Stimulated activated naive CD8-positive, alpha-beta T cell treated with anti-CD3 and anti-CD28 coated beads, Interleukin-15, amount 100 ng/mL, for 72 hours (primary cell): ENCODE measurements around the gene ERRFI1.
"Not testable (repeated sequence)": the region's sequence is repeated elsewhere in the genome, so short reads cannot be mapped to it uniquely, and the experiment has no call there.

Experiments used
- ATAC-seq: fragments of 150-1000 bp; cut with Tn5 transposase; 2 replicates; pipeline ENCODE4 v1.10.0; 2021; ENCODE audit warnings: mild to moderate bottlenecking, moderate library complexity
- DNase-seq, 2 donors: peaks; one replicate each; pipeline ENCODE4 v3.0.0; 2021 to 2022
- H3K27ac Mint-ChIP-seq, 2 donors: one replicate each; pipeline ENCODE4 v1.8.0; 2022; ENCODE audit warnings: mild to moderate bottlenecking in 2 of 2, mixed read lengths in 2 of 2, moderate library complexity in 2 of 2
- H3K27me3 Mint-ChIP-seq: one replicate; pipeline ENCODE4 v1.8.0; 2022; ENCODE audit warnings: mixed read lengths
- H3K4me1 Mint-ChIP-seq: one replicate; pipeline ENCODE4 v1.8.0; 2022; ENCODE audit warnings: mild to moderate bottlenecking, mixed read lengths
- H3K4me3 Mint-ChIP-seq, 2 donors: one replicate each; pipeline ENCODE4 v1.8.0; 2022; ENCODE audit warnings: mild to moderate bottlenecking in 2 of 2, mixed read lengths in 2 of 2, moderate library complexity in 1 of 2
- H3K9me3 Mint-ChIP-seq, 2 donors: one replicate each; pipeline ENCODE4 v1.8.0; 2022; ENCODE audit warnings: mixed read lengths in 2 of 2

ERRFI1 gene

DNA sequence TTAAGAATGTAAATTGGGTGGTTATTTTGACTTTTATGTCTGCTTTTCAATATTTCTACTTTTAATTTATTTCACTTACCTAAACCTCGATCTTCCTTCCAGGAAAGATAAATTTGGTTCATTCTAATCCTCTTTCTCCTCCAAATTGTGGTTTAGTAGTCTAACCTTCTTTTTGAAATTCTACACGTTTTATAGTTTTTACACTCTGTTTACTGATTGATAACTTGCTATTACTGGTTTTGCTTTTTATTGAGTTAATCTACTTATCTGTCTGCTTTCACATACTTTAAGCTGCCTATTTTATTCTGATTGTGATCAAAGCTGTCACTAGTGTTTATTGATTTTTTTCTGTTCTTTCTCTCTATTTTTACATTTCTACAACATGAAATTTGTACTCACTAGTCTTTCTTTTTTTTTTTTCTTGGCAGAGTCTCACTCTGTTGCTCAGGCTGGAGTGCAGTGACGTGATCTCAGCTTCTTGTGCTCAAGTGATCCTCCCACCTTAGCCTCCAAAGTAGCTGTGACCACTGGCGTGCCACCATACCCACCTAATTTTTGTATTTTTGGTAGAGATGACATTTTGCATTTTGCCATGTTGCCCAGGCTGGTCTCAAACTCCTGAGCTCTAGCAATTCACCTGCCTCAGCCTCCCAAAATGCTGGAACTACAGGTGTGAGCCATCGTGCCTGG lies 27.9 kb upstream of the ERRFI1 start:
- ATAC-seq (no peak), DNase-seq (no peak)
- Mint-ChIP-seq H3K9me3 (no peaks in the 10 kb centered on the region), H3K27me3 (no peaks in the 10 kb centered on the region), H3K27ac (peak overlapping the region in 1 of 2 donors; percentile 63), H3K4me1 (no peaks in the 10 kb centered on the region), H3K4me3 (no peak overlapping the region)

GRCh38 chr1:8051650-8052049 lies 25.5 kb upstream of the ERRFI1 start:
- DNase-seq (no peak), ATAC-seq (no peak)
- Mint-ChIP-seq H3K4me1 (peaks cover 18% of the 10 kb centered on the region), H3K4me3 (no peak overlapping the region), H3K27me3 (no peaks in the 10 kb centered on the region), H3K27ac (peak overlapping the region in 1 of 2 donors; percentile 49), H3K9me3 (no peaks in the 10 kb centered on the region)

DNA sequence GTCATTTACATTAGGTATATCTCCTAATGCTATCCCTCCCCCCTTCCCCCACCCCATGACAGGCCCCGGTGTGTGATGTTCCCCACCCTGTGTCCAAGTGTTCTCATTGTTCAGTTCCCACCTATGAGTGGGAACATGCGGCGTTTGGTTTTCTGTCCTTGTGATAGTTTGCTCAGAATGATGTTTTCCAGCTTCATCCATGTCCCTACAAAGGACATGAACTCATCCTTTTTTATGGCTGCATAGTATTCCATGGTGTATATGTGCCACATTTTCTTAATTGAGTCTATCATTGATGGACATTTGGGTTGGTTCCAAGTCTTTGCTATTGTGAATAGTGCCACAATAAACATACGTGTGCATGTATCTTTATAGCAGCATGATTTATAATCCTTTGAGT lies 23.1 kb upstream of the ERRFI1 start:
- not testable (repeated sequence) for H3K9me3 Mint-ChIP-seq, H3K27ac Mint-ChIP-seq, H3K4me3 Mint-ChIP-seq, DNase-seq, ATAC-seq, H3K27me3 Mint-ChIP-seq
- peaks cover 31% of the 10 kb centered on the region for H3K4me1 Mint-ChIP-seq

DNA sequence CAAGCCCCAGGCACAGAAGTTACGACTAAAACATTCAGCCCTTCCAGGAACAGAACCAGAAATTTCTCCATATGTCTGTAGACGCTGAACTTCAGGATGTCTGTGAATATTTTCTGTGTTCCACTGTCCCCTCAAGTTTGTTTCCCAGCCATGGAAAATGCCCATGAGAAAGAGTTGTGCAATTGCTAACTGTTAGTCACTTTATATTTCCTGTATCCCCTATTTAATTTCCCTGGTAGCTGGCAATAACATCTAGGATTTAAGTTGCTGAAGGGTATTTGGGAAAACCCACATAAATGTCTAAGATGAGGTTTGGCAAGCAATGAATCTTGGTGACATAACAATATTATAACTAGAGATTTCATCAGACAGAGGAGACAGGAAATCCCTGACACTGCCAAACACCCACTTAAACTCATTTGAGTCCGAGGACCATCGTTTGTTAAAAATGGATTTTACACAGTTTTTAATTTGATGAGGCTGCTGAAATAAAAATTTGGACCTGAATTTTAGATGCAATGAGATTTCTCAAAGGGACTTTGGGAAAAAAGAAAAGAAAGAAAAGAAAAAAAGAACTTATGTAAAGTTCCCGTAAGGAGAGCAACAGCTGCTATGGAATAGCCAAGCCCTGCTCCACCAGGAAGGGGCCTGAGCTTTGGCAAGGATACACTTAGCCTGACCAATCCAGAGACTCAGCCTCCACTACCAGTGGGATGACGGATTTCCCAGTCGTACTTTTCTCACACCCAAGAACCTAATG lies 21.8 kb upstream of the ERRFI1 start:
- Mint-ChIP-seq H3K27me3 (no peaks in the 10 kb centered on the region), H3K9me3 (peaks cover 0 to 5% of the 10 kb centered on the region in 2 donors), H3K27ac (peak overlapping the region; percentile 63 to 84), H3K4me3 (peak overlapping the region in 1 of 2 donors; percentile 5), H3K4me1 (peaks cover 31% of the 10 kb centered on the region)
- no peak for ATAC-seq
- DNase-seq = no peak

GRCh38 chr1:8047112-8047511 lies 21.0 kb upstream of the ERRFI1 start:
- H3K27me3 Mint-ChIP-seq = no peaks in the 10 kb centered on the region
- DNase-seq (no peak), ATAC-seq (no peak)
- no peak overlapping the region for H3K27ac Mint-ChIP-seq
- peaks cover 31% of the 10 kb centered on the region for H3K4me1 Mint-ChIP-seq
- peaks cover 3 to 11% of the 10 kb centered on the region in 2 donors for H3K9me3 Mint-ChIP-seq
- H3K4me3 Mint-ChIP-seq = no peak overlapping the region

- peak overlapping the region in 1 of 2 donors; percentile 42 for H3K27ac Mint-ChIP-seq
- no peak for DNase-seq
- no peaks in the 10 kb centered on the region for H3K27me3 Mint-ChIP-seq
- H3K4me3 Mint-ChIP-seq = no peak overlapping the region
- peaks cover 31% of the 10 kb centered on the region for H3K4me1 Mint-ChIP-seq
- no peak for ATAC-seq
- peaks cover 9 to 18% of the 10 kb centered on the region in 2 donors for H3K9me3 Mint-ChIP-seq
Measured at GRCh38 chr1:8046391-8046790, 20.3 kb upstream of the ERRFI1 start.

GRCh38 chr1:8043621-8044020 lies 17.5 kb upstream of the ERRFI1 start:
- Mint-ChIP-seq H3K27ac (no peak overlapping the region), H3K27me3 (no peaks in the 10 kb centered on the region), H3K4me3 (no peak overlapping the region), H3K4me1 (peaks cover 31% of the 10 kb centered on the region), H3K9me3 (peaks cover 9 to 25% of the 10 kb centered on the region in 2 donors)
- no peak for DNase-seq
- ATAC-seq = no peak

DNA sequence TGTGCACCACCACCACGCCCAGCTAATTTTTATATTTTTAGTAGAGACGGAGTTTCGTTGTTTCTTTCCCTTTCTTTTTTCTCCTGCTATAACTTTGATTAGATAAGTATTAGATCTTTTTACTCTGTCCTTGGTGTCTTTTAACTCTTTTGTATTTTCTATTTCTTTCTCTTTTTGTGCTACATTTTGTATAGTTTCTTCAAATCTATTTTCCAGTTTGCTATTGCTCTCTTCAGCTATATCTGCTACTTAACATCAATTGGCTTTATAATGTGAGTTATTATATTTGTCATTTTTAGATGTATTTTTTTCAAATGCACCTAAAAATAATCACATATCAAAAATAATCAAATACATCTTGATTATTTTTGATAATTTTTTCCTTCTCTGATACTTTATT lies 16.0 kb upstream of the ERRFI1 start:
- no peak overlapping the region for H3K27ac Mint-ChIP-seq
- no peak overlapping the region for H3K4me3 Mint-ChIP-seq
- H3K4me1 Mint-ChIP-seq = peaks cover 18% of the 10 kb centered on the region
- DNase-seq (no peak), ATAC-seq (no peak)
- peaks cover 9 to 25% of the 10 kb centered on the region in 2 donors for H3K9me3 Mint-ChIP-seq
- H3K27me3 Mint-ChIP-seq = no peaks in the 10 kb centered on the region

GRCh38 chr1:8040586-8040985 lies 14.5 kb upstream of the ERRFI1 start:
- ATAC-seq (no peak), DNase-seq (no peak)
- Mint-ChIP-seq H3K27me3 (peaks cover 7% of the 10 kb centered on the region), H3K4me3 (no peak overlapping the region), H3K27ac (no peak overlapping the region), H3K4me1 (peaks cover 2% of the 10 kb centered on the region), H3K9me3 (peaks cover 9 to 25% of the 10 kb centered on the region in 2 donors)

DNA sequence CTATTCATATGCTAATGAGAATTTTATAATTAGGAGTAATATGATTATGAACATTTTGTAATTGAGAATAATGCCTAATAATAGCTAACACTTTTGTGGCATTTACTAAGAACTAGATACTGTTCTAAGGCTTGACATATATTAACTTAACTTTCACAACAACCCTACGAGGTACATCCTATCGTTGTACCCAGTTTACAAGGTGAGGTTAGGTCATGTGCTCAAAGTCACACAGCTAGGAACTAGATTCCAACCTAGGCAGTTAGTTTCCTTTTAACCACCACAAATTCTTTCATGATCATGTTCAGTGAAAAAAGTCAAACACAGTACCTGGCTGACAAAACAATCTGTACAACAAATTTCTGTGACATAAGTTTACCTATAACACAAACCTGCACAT lies 13.0 kb upstream of the ERRFI1 start:
- H3K4me1 Mint-ChIP-seq = no peaks in the 10 kb centered on the region
- ATAC-seq (no peak), DNase-seq (no peak)
- no peak overlapping the region for H3K4me3 Mint-ChIP-seq
- H3K27ac Mint-ChIP-seq = no peak overlapping the region
- peaks cover 9 to 25% of the 10 kb centered on the region in 2 donors for H3K9me3 Mint-ChIP-seq
- peaks cover 7% of the 10 kb centered on the region for H3K27me3 Mint-ChIP-seq

DNA sequence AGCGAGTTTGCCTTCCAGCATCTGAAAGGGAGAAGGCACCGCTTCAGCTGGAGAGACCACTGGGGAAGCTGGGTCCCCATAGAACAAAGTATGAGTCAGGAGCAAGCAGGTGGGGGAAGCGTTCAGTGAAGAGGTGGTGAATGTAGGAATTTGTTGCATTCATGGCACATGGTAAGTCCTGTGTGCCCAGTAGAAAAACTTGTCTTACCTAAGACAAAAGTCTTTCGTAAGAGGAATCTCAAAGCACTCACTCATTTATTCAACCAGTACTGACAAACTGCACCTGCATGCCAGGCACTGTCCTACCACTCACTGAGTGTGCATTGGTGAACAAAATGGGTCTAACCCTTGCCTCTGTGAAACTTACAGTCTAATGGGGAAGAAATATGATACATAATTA lies 9.2 kb upstream of the ERRFI1 start:
- H3K27ac Mint-ChIP-seq = no peak overlapping the region
- no peaks in the 10 kb centered on the region for H3K9me3 Mint-ChIP-seq
- peaks cover 7% of the 10 kb centered on the region for H3K27me3 Mint-ChIP-seq
- DNase-seq = no peak
- no peak overlapping the region for H3K4me3 Mint-ChIP-seq
- ATAC-seq = no peak
- no peaks in the 10 kb centered on the region for H3K4me1 Mint-ChIP-seq

GRCh38 chr1:8033322-8033721 lies 7.2 kb upstream of the ERRFI1 start:
- Mint-ChIP-seq H3K4me3 (no peak overlapping the region), H3K4me1 (no peaks in the 10 kb centered on the region), H3K27ac (no peak overlapping the region), H3K27me3 (peaks cover 7% of the 10 kb centered on the region), H3K9me3 (no peaks in the 10 kb centered on the region)
- no peak for ATAC-seq
- DNase-seq = no peak

- H3K4me1 Mint-ChIP-seq = no peaks in the 10 kb centered on the region
- peaks cover 15% of the 10 kb centered on the region for H3K27me3 Mint-ChIP-seq
- no peaks in the 10 kb centered on the region for H3K9me3 Mint-ChIP-seq
- no peak overlapping the region for H3K4me3 Mint-ChIP-seq
- H3K27ac Mint-ChIP-seq = no peak overlapping the region
- DNase-seq (no peak), ATAC-seq (no peak)
Measured at GRCh38 chr1:8032366-8032910, 6.3 kb upstream of the ERRFI1 start.

DNA sequence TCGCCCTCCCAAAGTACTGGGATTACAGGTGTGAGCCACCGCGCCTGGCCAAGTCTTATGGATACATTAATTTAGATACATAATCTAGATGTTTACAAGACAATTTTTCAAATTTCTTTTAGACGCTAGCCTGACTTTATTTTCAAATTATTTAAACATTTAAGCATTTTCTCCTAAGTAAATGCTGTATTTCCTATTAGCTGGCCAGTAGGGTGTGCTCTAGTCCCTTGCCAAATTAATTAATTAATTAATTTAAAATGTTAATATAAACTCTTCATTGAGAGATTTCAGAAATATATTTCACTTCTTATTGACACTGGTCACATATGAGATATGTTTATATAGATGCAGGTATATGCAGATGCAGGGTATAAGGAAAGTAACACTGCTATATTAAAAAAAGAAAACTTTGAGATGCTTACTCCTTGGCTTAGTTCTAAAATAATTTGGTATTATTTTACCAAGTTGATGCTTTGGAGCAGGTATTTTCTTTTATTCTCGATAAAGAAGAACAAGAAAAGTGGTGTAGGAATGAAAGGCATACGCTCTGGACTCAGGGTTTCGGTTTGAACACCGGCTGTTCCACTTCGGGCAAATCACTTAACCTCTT lies 5.2 kb upstream of the ERRFI1 start:
- DNase-seq (no peak), ATAC-seq (no peak)
- Mint-ChIP-seq H3K27me3 (peaks cover 24% of the 10 kb centered on the region), H3K4me1 (peaks cover 9% of the 10 kb centered on the region), H3K9me3 (no peaks in the 10 kb centered on the region), H3K4me3 (no peak overlapping the region), H3K27ac (no peak overlapping the region)

GRCh38 chr1:8028571-8028910 lies 2.4 kb upstream of the ERRFI1 start:
- peaks cover 39% of the 10 kb centered on the region for H3K27me3 Mint-ChIP-seq
- H3K4me1 Mint-ChIP-seq = peaks cover 17% of the 10 kb centered on the region

More at GRCh38 chr1:8028571-8028910, 2.4 kb upstream of the ERRFI1 start:
- DNase-seq (no peak), ATAC-seq (no peak)
- no peak overlapping the region for H3K4me3 Mint-ChIP-seq
- H3K9me3 Mint-ChIP-seq = no peaks in the 10 kb centered on the region
- no peak overlapping the region for H3K27ac Mint-ChIP-seq
